ENCODE results near the gene TTC7B.

The TTC7B gene

DNA sequence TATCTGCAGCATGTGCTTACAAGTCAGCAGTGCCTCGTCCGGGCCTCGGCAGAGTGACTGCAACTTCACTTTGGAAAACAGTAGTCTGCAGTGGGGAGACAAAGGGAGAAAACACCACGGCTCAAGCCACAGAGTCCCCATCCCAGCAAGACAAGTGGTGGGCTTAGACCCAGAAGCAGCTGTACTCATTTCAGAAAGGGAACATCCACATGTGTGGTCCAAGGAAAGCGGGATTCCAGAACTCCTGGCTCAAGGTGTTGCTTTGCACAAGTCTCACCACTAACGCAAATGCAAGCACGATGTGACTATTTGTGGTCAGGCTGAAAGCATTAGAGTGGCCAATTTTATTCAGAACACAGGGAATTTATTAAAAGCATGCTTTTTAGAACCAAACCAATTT, 198.3 kb downstream of the TTC7B start:
- DNase-seq (ENCODE audit: low spot score), result no peak

DNA sequence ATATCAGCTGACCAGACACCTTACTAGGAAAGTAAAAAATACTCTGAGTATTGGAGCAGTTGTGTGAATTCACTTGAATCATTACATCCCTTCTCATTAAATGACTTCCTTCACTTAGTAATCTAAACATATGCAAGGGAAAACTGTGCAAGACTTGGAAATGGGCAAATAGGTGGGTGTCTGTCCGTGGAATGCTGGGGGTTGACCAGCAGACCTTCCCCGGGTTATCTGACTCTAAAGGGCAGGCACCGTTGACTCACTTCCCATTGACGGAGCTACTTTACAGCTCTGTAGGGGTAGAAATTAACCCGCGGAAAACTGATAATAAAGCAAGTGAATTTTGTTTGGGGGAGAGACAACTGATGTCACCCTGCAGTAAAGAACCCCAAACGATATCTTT, 199.3 kb downstream of the TTC7B start:
- no peak for DNase-seq (ENCODE audit: low spot score)

DNA sequence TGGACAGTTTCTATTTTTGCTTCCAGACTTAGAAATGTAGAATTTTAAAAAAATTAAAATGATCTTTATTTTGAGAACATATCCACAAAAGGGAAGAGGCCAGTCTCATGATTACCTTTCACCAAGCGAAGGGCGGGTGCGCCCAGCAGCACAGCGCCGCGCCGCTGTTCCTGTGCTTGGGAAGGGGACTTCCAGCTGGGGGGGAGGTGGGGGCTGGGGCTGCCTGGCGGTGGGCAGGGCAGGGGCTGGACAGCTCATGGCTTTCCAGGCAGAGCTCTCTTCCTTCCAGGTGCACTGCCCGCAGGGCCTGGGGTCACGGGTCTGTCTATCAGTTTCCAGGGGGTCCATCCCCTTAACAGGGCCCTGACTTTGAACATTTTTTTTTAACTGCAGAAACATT, 199.9 kb downstream of the TTC7B start:
- no peak for DNase-seq (ENCODE audit: low spot score)

DNA sequence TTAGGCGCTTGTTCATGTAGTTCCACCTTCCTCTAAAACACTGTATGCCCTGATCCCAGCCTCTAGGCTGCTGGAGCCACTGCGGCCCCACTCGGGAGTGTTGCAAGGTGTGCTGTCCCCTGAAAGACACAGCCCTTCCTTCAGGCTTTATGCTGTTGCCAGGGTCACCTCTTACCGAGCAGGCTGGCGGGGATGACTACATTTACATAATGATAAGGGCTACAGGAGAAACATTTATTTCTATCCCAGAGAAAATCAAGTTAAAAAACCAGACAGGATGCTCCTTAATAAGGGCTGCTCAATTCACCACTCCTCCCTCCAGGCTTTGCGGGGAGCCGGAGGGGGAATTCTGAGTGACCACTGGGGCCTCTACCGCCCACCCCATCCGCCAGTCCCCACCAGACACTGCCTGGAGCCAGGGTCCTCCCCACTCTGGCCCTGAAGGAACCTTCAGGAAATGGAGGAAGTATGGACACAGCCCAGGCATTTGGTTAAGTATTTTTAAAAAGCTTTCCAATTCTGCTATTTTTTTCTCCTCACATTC, 200.6 kb downstream of the TTC7B start:
- no peak for DNase-seq (ENCODE audit: low spot score)

DNA sequence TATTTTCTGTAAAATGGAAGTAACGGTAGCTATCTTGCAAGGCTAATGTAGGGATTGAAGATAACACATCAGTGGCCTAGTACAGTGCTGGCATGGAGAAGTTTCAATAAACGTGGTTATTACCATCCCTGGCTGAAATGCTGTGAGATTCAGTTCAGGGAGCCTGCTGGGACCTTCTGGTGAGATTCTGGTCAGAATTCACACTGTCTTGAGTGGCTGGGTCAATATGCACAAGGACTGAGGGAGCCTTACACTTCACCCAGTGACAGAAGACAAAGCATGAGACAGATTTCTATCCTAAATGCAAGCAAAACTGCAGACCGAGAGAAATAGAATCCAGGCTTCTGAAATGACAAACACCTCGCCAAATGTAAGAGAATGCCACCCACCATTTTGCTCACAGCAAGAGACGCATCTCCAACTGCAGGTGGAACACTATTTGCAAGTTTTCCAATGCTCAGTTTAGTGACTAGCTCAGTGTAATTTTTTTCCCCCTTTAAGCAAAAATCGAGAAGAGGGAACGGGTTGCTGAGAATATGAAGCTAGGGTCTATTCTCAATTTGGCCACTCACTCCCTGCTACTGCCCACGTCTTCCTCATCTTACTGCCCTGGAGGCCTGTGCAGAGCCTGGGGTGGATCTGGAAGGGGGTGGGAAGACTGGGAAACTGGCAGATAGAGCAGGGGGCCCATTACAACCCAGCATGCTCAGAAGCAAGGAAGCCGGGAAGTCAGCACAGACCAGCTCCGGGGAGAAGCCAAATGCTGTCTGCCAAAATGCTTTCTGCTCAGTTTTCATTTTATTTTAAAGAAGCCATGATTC, 201.3 kb downstream of the TTC7B start:
- no peak for DNase-seq (ENCODE audit: low spot score)

DNA sequence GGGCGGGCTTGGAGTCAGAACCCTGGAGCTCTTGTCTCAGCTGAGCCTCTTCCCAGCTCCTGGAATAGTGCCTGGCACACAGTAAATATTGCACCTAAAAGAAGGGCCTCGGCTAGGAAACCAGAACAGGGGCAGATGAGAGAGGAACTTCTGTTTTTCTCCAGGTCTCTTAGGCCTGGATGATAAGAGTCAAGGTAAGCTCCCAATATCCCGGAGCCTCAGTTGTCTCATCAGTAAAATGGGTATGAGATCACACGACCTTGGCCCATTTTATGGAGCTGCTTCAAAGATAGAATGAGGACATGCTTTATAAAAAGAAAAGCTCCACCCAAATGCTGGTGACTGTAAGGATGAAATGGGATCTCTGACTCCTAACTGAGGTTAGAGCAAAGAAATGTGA, 202.2 kb downstream of the TTC7B start:
- no peak for DNase-seq (ENCODE audit: low spot score)

DNA sequence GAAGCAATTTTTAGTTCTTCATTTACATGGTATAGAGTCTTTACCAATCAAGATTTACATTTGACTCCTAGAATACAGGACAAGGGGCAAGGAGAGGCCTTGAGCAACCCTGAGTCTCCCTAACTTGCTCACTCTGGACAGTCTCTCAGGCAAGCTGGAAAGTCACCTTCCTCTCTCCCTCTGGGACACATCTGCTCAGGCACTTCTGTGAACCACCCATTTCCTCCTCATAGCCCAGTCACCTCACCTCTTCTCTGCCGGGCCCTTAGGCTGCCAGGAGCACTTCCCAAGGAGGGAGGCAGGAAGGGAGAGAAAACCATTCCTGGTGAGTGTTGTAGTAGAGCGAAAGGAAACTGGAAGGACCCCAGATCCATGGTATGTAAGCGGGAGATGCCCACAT, 202.8 kb downstream of the TTC7B start:
- no peak for DNase-seq (ENCODE audit: low spot score)

DNA sequence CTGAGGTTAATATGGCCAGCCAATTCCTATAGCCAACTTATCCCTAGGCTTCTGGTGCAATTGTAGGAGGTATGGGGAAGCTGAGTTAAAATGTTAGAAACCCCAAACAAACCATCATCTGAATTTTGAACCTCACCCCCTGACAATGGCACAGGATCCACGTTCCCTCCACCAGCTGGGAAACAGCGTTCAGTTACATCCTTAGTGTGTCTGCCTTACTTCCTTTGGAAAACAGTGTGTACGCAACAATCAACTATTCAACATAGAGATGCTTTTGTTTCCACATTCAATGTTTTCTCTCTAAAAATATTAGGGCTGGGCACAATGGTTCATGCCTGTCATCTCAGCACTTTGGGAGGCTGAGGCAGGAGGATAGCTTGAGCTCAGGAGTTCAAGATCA, 203.4 kb downstream of the TTC7B start:
- no peak for DNase-seq (ENCODE audit: low spot score)

DNA sequence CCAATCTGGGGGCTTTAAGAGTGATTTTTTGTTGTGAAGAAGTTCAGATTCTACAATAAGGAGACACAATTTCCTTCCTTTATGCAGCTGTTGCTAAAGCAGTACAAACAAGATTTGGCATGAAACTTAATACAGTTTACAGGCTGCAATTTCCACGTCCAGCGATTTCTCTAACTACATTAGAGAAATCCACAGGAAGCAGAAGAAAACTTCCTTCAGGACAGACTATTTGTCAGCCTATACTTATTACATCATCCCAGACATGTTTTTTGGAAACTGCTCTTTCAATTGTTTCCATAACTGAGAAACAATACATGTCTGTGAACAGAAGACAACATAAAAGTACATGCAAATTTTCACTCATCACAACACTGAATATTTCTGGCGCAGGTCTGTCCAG, 204.3 kb downstream of the TTC7B start:
- DNase-seq (ENCODE audit: low spot score), result no peak

DNA sequence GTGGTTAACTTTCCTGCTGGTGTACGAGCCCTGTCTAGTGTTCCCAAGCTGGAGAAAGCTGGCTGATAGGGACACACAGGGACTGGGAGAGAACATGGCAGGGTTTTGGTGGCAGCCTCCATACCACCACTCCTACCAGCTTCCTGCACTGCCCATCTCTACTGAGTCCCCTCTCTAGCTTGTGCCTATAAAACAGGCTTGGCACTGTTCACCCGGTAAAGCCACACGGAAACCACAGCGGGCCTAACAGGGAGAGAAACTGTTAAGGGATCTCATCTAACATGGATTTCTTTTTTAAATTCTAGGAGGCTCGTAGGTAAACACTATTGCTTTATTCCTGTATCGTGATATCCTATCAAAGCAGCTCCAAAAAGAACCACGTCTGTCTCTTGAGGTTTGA, 204.7 kb downstream of the TTC7B start:
- no peak for DNase-seq (ENCODE audit: low spot score)

DNA sequence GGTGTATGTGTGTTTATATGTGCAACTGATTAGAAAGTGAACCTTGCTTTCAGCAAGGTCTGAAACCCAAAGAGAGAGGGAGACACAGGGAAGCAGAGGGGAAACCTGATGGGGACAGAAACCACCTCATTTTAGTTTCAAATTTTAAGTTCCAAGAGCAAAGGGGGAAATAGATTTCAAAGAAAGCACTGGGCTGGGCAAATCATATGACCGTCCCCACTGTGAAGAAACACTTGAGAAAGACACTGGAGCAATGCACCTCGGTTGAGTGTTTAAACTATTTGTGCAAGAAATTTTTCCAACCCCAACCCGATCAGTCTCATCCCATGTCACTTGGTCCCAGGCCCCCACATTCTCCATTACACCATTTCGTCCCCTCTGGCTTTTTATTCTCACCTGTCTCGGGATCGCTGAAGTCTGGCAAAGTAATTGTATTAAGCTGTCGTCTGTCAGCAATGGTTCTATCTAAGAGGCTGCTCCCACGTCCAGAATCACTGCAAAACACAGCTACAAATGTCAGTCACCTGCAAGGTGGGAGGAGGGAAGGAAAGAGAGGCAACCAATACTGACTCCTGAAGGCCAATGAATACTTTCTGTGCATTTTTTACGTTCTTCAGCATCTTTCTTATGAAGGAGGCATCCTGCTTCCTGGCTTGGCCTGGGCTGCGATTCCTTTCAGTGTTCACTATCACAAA, 205.7 kb downstream of the TTC7B start:
- DNase-seq (ENCODE audit: low spot score), result no peak

DNA sequence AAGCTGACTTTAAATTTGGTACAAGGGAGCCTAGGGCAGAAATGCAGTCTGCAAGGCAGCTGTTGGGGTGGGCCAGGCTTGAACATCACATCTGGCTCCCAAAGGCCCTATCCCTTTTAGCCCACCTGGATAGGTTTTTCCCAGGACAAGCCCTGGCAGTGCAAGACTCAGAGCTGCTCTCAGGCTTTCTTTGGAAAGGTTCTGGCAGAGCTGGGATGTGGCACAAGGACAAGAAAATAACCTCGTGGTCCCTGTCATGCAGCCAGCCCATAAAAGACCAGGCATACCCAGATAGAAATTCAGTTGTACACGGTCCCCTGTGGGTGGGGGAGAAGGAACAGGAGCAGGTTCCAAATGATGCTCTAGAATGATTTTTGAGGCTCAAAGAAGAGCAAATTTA, 206.9 kb downstream of the TTC7B start:
- no peak for DNase-seq (ENCODE audit: low spot score)

DNA sequence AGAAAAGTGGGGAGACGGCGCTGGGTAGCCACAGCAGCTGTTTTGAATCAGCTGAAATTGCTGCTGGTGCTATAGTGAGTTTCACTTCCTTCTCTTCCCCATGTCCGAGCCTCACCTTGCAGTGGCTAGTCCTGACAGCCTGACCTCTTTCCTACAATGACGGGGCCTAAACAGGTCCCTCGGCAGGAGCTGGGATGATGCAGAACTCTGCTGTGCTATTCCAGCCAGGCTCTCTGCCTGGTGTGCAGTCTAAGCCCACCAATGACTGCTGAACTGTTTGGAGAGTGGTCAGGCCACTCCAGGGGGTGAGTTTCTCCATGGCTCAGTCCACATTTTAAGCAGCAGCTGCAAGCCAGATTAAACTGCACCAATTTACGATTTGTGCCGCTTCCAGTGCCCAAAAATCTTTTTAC, 207.3 kb downstream of the TTC7B start:
- DNase-seq (ENCODE audit: low spot score), result no peak

DNA sequence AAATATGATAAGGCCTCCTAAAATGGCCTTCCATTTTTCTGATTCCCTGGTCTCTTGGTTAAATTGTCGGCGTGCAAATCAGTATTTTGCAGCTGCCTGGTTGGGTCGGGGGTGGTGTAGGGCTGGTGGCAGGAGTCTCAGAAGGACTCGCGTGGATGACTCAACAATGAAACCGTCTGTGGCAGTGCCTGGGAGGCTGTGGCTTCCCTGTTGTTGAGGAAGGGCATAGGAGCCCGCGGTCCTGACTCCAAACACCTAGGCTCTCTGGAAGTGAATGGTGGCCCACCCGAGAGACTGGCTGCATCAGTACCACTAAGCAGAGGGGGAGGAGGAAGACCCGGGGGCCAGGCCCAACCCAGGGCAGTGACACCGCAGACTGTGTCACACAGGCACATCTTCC, 207.9 kb downstream of the TTC7B start:
- no peak for DNase-seq (ENCODE audit: low spot score)

DNA sequence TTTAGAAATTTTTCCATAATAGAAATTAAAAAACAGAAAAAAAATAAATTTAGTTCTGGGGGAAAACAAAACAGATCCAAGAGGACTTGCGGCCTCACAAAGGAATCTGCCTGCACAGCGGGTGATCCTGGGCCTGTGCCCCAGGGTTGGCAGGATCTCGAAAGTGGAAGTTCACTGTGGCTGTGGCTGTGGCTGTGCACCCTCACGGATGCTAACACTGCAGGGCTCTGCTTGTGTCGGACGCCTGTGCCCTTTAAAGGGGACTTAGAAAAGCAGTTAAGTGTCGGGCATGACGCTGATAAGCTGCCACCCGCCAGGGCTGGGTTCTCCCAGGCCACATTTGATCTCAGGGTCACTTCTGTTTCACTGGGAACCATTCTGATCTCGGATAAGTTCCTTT, 209.1 kb downstream of the TTC7B start:
- no peak for DNase-seq (ENCODE audit: low spot score)

DNA sequence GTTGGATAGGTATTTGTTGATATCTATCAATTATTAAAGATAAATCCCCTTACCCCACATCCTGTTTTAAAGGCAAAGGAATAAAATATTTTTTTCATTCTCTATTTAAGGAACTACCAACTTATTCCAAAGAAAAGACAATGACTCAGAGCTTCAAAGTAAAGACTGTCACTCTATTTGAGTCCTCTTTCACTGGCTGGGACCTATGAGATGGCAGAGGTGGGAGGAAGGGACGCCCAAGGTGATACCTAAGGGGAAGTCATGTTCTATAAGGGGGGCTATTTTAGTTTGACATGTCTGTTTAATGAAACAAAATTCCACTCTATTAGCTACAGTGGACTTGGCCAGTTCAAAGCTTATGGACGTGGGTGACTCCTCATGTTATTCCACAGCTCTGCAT, 209.8 kb downstream of the TTC7B start:
- no peak for DNase-seq (ENCODE audit: low spot score)

DNA sequence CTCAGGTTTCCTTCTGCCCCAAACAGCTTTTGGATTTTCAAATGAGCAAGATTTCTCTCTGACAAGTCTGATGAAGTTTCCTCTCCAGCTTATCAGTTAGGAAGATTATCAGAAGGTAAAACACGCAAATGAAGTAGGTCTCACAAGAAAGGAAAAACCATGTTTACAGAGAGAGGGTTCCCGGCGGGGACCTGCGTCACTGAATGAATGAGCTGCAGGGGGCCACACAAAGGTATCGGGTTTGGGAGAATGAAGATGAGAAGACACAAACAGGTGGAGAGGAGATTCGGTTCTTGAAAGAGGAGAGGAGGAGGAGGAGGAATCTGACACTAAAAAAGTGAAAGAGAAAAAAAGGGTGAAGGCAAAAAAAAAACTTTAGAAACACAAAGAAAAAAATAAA, 210.8 kb downstream of the TTC7B start:
- no peak for DNase-seq (ENCODE audit: low spot score)

DNA sequence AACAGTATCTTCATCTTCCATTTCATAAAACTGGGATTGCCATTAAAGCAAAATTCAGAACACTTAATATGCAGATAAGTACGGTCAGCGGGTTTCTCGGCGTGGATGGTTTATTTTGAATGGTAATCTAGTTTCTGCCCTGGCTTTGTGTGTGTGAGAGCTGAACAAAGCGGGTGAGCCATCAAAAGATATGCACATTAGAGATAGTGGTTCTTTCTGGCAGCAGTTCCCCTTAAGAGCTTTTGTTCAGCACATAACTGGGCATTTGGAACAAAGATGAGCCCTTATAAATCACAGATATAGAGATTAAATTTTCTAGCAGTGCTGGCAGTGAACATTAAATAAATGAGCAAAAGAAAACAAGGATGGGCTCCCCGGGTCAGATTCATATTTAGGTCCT, 211.9 kb downstream of the TTC7B start:
- DNase-seq (ENCODE audit: low spot score), result no peak

DNA sequence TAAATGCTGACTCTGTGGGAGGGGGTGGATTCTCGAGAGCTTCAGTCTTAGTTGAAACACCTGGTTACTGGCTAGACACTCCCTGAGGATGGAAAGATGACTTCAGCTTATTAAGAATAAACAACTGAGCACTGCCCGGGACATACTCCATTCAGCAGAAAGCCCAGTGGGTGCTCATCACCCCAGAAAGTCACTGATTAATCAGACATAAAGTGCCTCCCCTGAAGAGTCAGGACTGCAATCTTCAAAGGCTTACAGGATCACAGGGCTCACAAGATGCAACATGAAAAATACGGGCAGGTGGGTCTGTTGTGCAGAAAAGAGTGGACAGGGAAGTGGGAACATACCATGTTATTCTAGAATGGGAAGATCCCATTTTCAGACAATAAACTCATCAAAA, 212.4 kb downstream of the TTC7B start:
- no peak for DNase-seq (ENCODE audit: low spot score)

DNA sequence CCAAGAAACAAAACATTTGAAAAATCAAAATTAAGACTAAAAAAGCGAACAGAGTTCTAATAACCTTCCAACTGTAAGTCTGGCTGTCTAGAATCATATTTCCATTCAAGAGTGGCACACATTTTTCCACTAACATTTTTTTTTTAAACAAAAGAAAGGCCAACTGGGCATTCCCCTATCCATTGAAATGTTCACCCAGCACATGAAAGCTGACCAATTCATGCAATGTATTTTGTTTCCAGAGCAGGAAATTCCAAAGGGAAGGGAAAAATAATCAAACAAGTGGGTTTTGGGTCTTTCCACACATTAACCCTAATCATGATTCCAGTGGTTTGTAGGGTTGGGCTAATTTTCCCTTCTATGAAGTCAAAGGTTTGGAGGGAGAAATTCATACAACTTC, 212.9 kb downstream of the TTC7B start:
- DNase-seq (ENCODE audit: low spot score), result no peak

DNA sequence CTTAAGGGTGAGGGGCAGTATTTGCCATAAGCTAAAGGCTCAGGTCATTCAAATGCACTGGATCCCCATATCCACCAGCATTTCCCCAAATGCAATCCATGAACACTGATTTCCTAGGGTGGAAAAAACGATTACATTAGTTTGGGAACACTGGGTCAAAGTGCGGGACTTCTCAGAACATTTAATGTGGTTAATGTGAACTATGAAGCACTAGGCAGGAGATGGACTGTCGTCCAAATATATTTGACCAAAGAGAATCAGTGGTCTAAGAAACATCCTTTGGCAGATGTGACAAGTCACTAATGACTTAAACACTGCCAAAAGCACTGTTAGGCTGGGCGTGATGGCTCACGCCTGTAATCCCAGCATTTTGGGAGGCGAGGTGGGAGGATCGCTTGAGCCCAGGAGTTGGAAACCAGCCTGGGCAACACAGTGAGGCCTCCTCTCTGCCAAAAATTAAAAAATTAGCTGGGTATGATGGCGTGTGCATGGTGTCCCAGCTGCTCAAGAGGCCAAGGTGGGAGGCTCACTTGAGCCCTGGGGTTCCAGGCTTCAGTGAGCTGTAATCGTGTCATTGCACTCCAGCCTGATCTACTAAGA, 214.0 kb downstream of the TTC7B start:
- no peak for DNase-seq (ENCODE audit: low spot score)

DNA sequence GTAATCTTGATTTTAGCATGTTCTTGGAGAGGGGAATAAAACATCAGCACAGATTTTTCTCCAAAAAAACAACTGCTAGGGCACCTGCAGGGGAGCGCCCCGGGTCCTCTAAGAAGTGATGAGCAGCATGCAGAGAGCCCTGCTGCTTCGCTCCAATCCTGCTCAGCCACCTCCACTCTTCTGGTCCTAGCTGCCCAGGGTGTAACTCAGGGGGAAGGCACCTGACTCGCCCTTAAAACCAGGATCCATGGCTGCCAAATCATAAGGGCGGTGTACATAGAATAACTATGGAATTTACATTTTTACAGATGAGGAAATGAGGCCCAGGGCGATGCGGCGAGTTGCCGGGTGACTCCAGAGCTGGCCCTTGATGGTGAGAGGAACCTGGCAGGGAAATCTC, 214.7 kb downstream of the TTC7B start:
- DNase-seq (ENCODE audit: low spot score), result no peak

DNA sequence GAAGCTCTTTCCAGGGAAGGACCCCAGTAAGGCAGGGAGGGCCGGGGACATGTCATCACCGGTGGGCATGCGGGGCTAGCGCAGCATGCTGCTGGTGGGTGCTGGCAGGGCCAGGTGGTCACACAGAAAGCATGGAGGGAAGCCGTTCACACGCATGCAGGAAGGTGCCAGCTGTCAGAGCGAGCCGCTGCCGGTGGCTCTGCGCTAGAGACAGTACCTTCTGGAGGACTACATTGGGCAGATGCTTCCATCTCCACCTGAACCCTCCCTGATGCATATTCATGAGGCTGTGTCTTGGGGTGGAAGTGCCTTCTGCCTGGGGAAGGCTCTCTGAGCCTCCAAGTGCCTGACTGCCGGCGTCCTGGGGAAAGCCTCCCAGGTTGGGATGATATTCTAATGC, 215.6 kb downstream of the TTC7B start:
- no peak for DNase-seq (ENCODE audit: low spot score)
